IMR-90 (cell line): ENCODE measurements around the gene CLIC3. TPM values are rescaled to one million over a fixed set of nuclear protein-coding genes. Genes with fewer than 3 reads are reported as not detected.

Source experiments
- ATAC-seq: fragments of 200-7000 bp; cut with Tn5 transposase; 2 replicates; pipeline ENCODE4 v1.9.1; 2020; ENCODE audit warnings: low read depth, mild to moderate bottlenecking, moderate library complexity
- BruUV-seq: library from RNA; stranded (reverse); fragments of 400-500 nt; replicated peaks from 2 replicates; lab custom pipeline; 2021; lab: Mats Ljungman, UMichigan
- CTCF ChIA-PET: fragments of 300-600 bp; formaldehyde crosslinking; extraction: SDS; loops from one replicate; lab custom pipeline; 2021; ENCODE audit warnings: antibody characterized with exemption; lab: Yijun Ruan, JAX
- POLR2A ChIA-PET: fragments of 300-600 bp; sonication (Branson Sonifier 250); formaldehyde crosslinking; loops from one replicate; lab custom pipeline; 2022; ENCODE audit warnings: antibody characterized with exemption; ENCODE audit not compliant: unreplicated experiment; lab: Charles Lee
- DNase-seq: peaks from one replicate; pipeline ENCODE4 v3.0.0; 2013
- H2AFZ ChIP-seq: replicated peaks from 2 replicates; pipeline ENCODE3; 2013; ENCODE audit warnings: low read length, mild to moderate bottlenecking; ENCODE audit not compliant: poor library complexity
- H2AK5ac ChIP-seq: 2 replicates; pipeline ENCODE4 v1.6.1; 2013; ENCODE audit warnings: low read depth, low read length, inconsistent platforms
- H2AK9ac ChIP-seq: replicated peaks from 2 replicates; pipeline ENCODE3; 2013; ENCODE audit warnings: mild to moderate bottlenecking, low read depth, low read length, moderate library complexity; ENCODE audit not compliant: poor library complexity
- H2BK120ac ChIP-seq: 2 replicates; pipeline ENCODE4 v1.6.1; 2013; ENCODE audit warnings: low read depth, low read length, inconsistent platforms
- H2BK15ac ChIP-seq: 3 replicates; pipeline ENCODE4 v1.6.1; 2013; ENCODE audit warnings: low read depth, low read length, inconsistent platforms
- H2BK20ac ChIP-seq: 2 replicates; pipeline ENCODE4 v1.6.1; 2013; ENCODE audit warnings: low read depth, mild to moderate bottlenecking, inconsistent platforms, low read length, moderate library complexity
- H2BK5ac ChIP-seq: 2 replicates; pipeline ENCODE4 v1.6.1; 2013; ENCODE audit warnings: mild to moderate bottlenecking, low read depth, low read length, inconsistent platforms; ENCODE audit not compliant: poor library complexity, severe bottlenecking
- H3K14ac ChIP-seq: replicated peaks from 2 replicates; pipeline ENCODE4 v1.6.1; 2013; ENCODE audit warnings: low read depth, low read length, inconsistent platforms
- H3K18ac ChIP-seq: 2 replicates; pipeline ENCODE4 v1.6.1; 2013; ENCODE audit warnings: low read depth, low read length, control low read depth
- H3K23ac ChIP-seq: 2 replicates; pipeline ENCODE4 v1.6.1; 2013; ENCODE audit warnings: low read depth, low read length, inconsistent platforms
- H3K27ac ChIP-seq: 2 replicates; pipeline ENCODE4 v1.5.1; 2013; ENCODE audit warnings: mild to moderate bottlenecking, control low read depth, low read length; ENCODE audit not compliant: insufficient read depth
- H3K27me3 ChIP-seq: 2 replicates; pipeline ENCODE4 v1.6.1; 2013; ENCODE audit warnings: low read length; ENCODE audit not compliant: control insufficient read depth, insufficient read depth
- H3K36me3 ChIP-seq: 2 replicates; pipeline ENCODE4 v1.6.1; 2013; ENCODE audit warnings: low read length, mixed read lengths; ENCODE audit not compliant: control insufficient read depth, insufficient read depth
- H3K4ac ChIP-seq: 2 replicates; pipeline ENCODE4 v1.6.1; 2013; ENCODE audit warnings: low read depth, low read length, inconsistent platforms
- H3K4me1 ChIP-seq: 2 replicates; pipeline ENCODE4 v1.6.1; 2013; ENCODE audit warnings: low read length, mixed read lengths; ENCODE audit not compliant: control insufficient read depth, insufficient read depth
- H3K4me2 ChIP-seq: 2 replicates; pipeline ENCODE4 v1.6.1; 2013; ENCODE audit warnings: low read depth, mild to moderate bottlenecking, control low read depth, low read length, moderate library complexity
- H3K4me3 ChIP-seq: 2 replicates; pipeline ENCODE4 v1.5.1; 2013; ENCODE audit warnings: low read depth, mild to moderate bottlenecking, control low read depth, low read length, moderate library complexity; ENCODE audit not compliant: insufficient read depth
- H3K56ac ChIP-seq: 2 replicates; pipeline ENCODE4 v1.6.1; 2013; ENCODE audit warnings: low read length, inconsistent platforms; ENCODE audit not compliant: insufficient read depth; ENCODE audit errors: extremely low read depth
- H3K79me1 ChIP-seq, 2 experiments: 2 replicates each; pipeline ENCODE4 v1.6.1; 2013; ENCODE audit warnings: low read length in 2 of 2, inconsistent platforms in 1 of 2, low read depth in 1 of 2
- H3K9ac ChIP-seq: 2 replicates; pipeline ENCODE4 v1.6.1; 2013; ENCODE audit warnings: low read depth, low read length, control low read depth
- H3K9me1 ChIP-seq: 2 replicates; pipeline ENCODE4 v1.6.1; 2013; ENCODE audit warnings: low read length, inconsistent platforms; ENCODE audit not compliant: insufficient read depth
- H3K9me3 ChIP-seq: 2 replicates; pipeline ENCODE4 v1.6.1; 2013; ENCODE audit warnings: low read length; ENCODE audit not compliant: control insufficient read depth, insufficient read depth
- H4K20me1 ChIP-seq: 2 replicates; pipeline ENCODE4 v1.6.1; 2013; ENCODE audit warnings: low read length, inconsistent platforms; ENCODE audit not compliant: insufficient read depth
- H4K5ac ChIP-seq: 2 replicates; pipeline ENCODE4 v1.6.1; 2013; ENCODE audit warnings: mild to moderate bottlenecking, low read depth, low read length, control low read depth
- H4K8ac ChIP-seq, 2 experiments: 2 replicates each; pipeline ENCODE4 v1.6.1; 2013; ENCODE audit warnings: low read depth in 2 of 2, low read length in 2 of 2, control low read depth in 1 of 2, inconsistent platforms in 1 of 2
- H4K91ac ChIP-seq: 2 replicates; pipeline ENCODE4 v1.6.1; 2013; ENCODE audit warnings: low read depth, low read length, inconsistent platforms; ENCODE audit not compliant: insufficient read depth
- BHLHE40 ChIP-seq: fragments of 150-350 bp; IDR thresholded peaks from 2 replicates; pipeline ENCODE4 v1.6.1; 2016; ENCODE audit warnings: mild to moderate bottlenecking, low read depth, low read length
- CEBPB ChIP-seq: IDR thresholded peaks from 2 replicates; pipeline ENCODE4 v1.6.1; 2012; ENCODE audit warnings: low read depth, low read length, improper control_type of control experiment
- CHD1 ChIP-seq: IDR thresholded peaks from 2 replicates; pipeline ENCODE4 v1.6.1; 2012; ENCODE audit warnings: low read depth, low read length, improper control_type of control experiment
- CTCF ChIP-seq: conservative IDR thresholded peaks from 2 replicates; pipeline ENCODE4 v1.5.1; 2012; ENCODE audit warnings: mild to moderate bottlenecking, low read depth, low read length, improper control_type of control experiment
- ELK1 ChIP-seq: fragments of 150-350 bp; IDR thresholded peaks from 2 replicates; pipeline ENCODE4 v1.6.1; 2016; ENCODE audit warnings: low read depth, mild to moderate bottlenecking, low read length, moderate library complexity, borderline replicate concordance
- FOS ChIP-seq: fragments of 150-350 bp; IDR thresholded peaks from 2 replicates; pipeline ENCODE4 v1.6.1; 2016; ENCODE audit warnings: low read depth, low read length
- MAFK ChIP-seq: IDR thresholded peaks from 2 replicates; pipeline ENCODE4 v1.6.1; 2012; ENCODE audit warnings: low read depth, low read length, improper control_type of control experiment
- MAZ ChIP-seq: IDR thresholded peaks from 2 replicates; pipeline ENCODE4 v1.6.1; 2012; ENCODE audit warnings: low read depth, mild to moderate bottlenecking, low read length, improper control_type of control experiment, moderate library complexity, borderline replicate concordance
- MXI1 ChIP-seq: IDR thresholded peaks from 2 replicates; pipeline ENCODE4 v1.6.1; 2012; ENCODE audit warnings: low read depth, mild to moderate bottlenecking, low read length, moderate library complexity, borderline replicate concordance
- NFE2L2 ChIP-seq: fragments of 150-350 bp; IDR thresholded peaks from 2 replicates; pipeline ENCODE4 v1.6.1; 2016; ENCODE audit warnings: low read depth, mild to moderate bottlenecking, low read length
- POLR2A ChIP-seq: IDR thresholded peaks from 2 replicates; pipeline ENCODE4 v1.6.1; 2012; ENCODE audit warnings: mild to moderate bottlenecking, low read depth, low read length
- RAD21 ChIP-seq: IDR thresholded peaks from 2 replicates; pipeline ENCODE4 v1.6.1; 2012; ENCODE audit warnings: low read length, improper control_type of control experiment
- RCOR1 ChIP-seq: IDR thresholded peaks from 2 replicates; pipeline ENCODE4 v1.6.1; 2012; ENCODE audit warnings: mild to moderate bottlenecking, low read length, improper control_type of control experiment; ENCODE audit not compliant: insufficient replicate concordance
- WGBS, 2 experiments: methylation state at CpG; one replicate each; pipeline versions ENCODE4 v1.1.5 to v1.1.7; 2013; ENCODE audit warnings: missing lambda C conversion rate in 2 of 2; ENCODE audit not compliant: insufficient read length in 1 of 2; ENCODE audit errors: extremely low coverage in 2 of 2; 5-methylcytosine and 5-hydroxymethylcytosine counted together
- dilution Hi-C: fragments of 300-500 bp; cut with HindIII; formaldehyde crosslinking; loops from one replicate; pipeline ENCODE4 v1.14.3; 2018; ENCODE audit warnings: low sequenced_read_pairs; ENCODE audit not compliant: unreplicated experiment
- in situ Hi-C: fragments of 300-500 bp; cut with MboI; formaldehyde crosslinking; loops from 3 replicates; pipeline ENCODE4 v1.14.3; 2019; ENCODE audit warnings: low sequenced_read_pairs, inconsistent platforms, mixed read lengths
- intact Hi-C: fragments of 100-400 bp; cut with micrococcal nuclease; formaldehyde crosslinking; loops from 2 replicates; pipeline ENCODE4 v1.10.0; 2022
- polyA plus RNA-seq, 3 experiments: library from polyadenylated mRNA; depleted of rRNA; stranded (reverse); fragments of >200 nt; gene quantifications; 2 replicates each; pipeline ENCODE4 v1.2.3, GENCODE V29; 2012; ENCODE audit warnings: low replicate concordance in 1 of 3
- total RNA-seq: library from RNA; depleted of rRNA; stranded (reverse); fragments of >200 nt; gene quantifications from 2 replicates; pipeline ENCODE4 v1.2.3, GENCODE V29; 2012

CLIC3 gene
- total and polyA plus RNA-seq, 2 of the 4 experiments (the other 2 are of a cell fraction), result 0.18 to 1.7 TPM

GRCh38 chr9:136964171-136964689, 32.1 kb downstream of the CLIC3 start:
- Histone ChIP-seq H4K91ac (no peak overlapping the region), H3K4me2 (no peak overlapping the region), H3K4me3 (no peak overlapping the region), H3K27me3 (peaks cover 21% of the 10 kb centered on the region), H2BK20ac (no peak overlapping the region), H4K8ac (no peak overlapping the region), H2AFZ (no peak overlapping the region), H3K23ac (no peak overlapping the region), H3K4me1 (no peaks in the 10 kb centered on the region), H4K5ac (no peak overlapping the region), H2BK120ac (no peak overlapping the region), H3K14ac (no peak overlapping the region), H3K18ac (no peak overlapping the region), H3K9me3 (no peaks in the 10 kb centered on the region), H4K20me1 (no peaks in the 10 kb centered on the region), H3K4ac (no peak overlapping the region), H2BK15ac (no peak overlapping the region), H2BK5ac (no peak overlapping the region), H3K79me1 (no peaks in the 10 kb centered on the region), H3K27ac (no peak overlapping the region), H3K9me1 (peaks cover 2% of the 10 kb centered on the region; the same call in 1 of the 2 replicates), H3K36me3 (no peaks in the 10 kb centered on the region), H2AK5ac (no peak overlapping the region), H3K56ac (no peak overlapping the region), H3K9ac (no peak overlapping the region), H2AK9ac (no peak overlapping the region)
- TF ChIP-seq CTCF (no peak), ELK1 (no peak), RAD21 (no peak), RCOR1 (no peak), MAZ (no peak), MXI1 (no peak), CHD1 (no peak), BHLHE40 (no peak), FOS (no peak), MAFK (no peak), NFE2L2 (no peak), CEBPB (no peak), POLR2A (no peak)
- DNase-seq, result no peak
- no peak for ATAC-seq
- 73% methylated on average over 15 of the region's 22 CpGs; no CpG with 5 or more reads in 1 of the 2 experiments for WGBS, 2 experiments
- CTCF ChIA-PET, result interaction anchor here (1.0 kb wide), 1 partner anchor 12 kb away, joined by 3 read pairs; no protein-coding TSS in a partner anchor
- intact Hi-C loops (no loop called here), in situ Hi-C loops (no loop called here), dilution Hi-C loops (no loop called here)
- POLR2A ChIA-PET, result no interaction called here
- BruUV-seq, result no TSS peak
